GM13976 (cell line): ENCODE data around the gene KDM4B.

Experiments
- DNase-seq: peaks from one replicate; pipeline ENCODE4 v3.0.0; 2012; ENCODE audit warnings: low spot score
- CTCF ChIP-seq: IDR thresholded peaks from 2 replicates; pipeline ENCODE4 v1.5.1; 2012; ENCODE audit warnings: borderline replicate concordance, mild to moderate bottlenecking; ENCODE audit not compliant: insufficient read depth; ENCODE audit errors: extremely low read depth, missing control alignments, control extremely low read depth
- in situ Hi-C: fragments of 300-500 bp; cut with MboI; formaldehyde crosslinking; loops from one replicate; pipeline ENCODE4 v1.12.0; 2022; ENCODE audit warnings: low sequenced_read_pairs, mixed read lengths, inconsistent platforms; ENCODE audit not compliant: unreplicated experiment

The KDM4B gene

DNA sequence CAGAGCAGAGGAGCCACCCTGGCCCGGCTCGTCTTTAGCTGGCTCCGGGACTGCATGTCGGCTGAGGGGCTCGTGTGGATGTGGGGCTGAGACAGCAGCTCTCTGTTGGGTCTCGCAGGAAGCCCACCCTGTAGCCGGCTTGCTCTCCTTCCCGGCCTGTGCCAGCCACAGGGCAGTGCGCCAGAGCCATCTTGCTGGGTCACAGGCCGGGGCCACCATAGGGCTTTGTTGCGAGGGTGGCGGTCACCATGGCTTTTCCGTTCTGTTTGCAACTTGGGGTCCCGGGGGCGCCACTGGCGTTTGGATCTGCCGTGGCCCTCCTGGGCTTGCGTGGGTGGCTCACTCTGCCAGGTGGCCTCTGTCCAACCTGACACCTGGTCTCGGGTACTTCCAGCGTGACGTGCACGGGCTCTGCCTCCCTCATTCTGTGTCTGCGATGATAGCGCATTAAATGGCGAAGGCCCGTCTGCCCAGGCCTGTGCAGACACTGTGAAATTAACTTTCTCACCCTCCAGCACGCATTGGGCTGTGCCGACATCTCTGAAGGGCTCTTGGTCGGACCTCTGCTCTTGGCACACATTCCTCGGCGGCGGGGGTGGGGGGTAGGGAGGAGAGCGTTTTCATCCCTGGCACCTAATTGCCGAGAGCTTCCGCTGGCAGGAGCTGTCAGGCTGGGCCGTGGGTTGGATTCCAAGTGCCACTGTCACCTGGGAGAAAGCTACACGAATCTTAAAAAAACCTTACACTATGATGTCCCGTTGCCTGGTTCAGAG is 95.1 kb downstream of the KDM4B start:
- TF ChIP-seq CTCF, result no peak
- in situ Hi-C loops, result no loop called here
- no peak for DNase-seq

- DNase-seq, result no peak
- in situ Hi-C loops, result no loop called here
- TF ChIP-seq CTCF, result no peak
These were observed 96.0 kb downstream of the KDM4B start for GRCh38 chr19:5064896-5065295.

DNA sequence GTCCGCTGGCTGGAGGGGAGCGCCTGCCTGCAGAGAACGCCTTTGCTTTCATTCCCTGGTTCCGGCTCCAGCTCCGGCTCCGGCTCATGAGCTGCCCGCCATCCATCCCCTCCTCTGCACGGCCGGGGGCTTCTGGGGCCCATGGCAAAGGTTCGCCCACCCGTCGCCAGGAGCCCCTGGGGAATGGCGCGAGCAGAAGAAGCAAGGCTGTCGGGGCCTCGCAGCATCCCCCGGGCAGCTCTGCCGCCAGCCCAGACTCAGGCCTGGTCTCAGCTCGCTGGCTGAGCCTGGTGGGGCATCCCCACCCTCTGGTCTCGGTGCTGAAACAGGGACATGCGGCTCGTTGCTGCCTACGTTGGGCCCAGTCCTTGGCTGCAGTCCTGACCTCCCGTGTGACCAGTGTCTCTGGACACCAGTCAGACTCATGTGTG is 96.8 kb downstream of the KDM4B start:
- DNase-seq, result no peak
- in situ Hi-C loops, result no loop called here
- no peak for TF ChIP-seq CTCF

DNA sequence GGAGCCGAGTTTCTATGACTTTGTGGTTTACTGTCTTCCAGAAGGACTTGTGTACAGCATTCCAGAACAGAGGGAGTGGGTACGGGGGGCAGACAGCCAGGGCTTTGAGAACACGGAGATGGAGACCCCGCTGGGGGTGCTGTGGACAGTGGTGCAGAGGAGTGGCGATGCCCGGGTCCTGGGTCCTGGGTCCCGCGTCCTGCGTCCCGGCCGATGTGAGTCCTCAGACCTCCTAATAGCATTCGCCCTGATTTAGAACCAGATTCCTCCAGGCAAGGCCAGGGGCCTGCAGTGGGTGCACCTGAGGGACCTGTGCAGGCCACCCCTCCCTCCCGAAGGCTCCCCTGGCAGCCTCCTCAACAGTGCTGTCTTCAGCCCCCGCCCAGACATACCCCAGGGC is 97.9 kb downstream of the KDM4B start:
- no peak for TF ChIP-seq CTCF
- no peak for DNase-seq
- in situ Hi-C loops, result no loop called here

- DNase-seq, result no peak
These were observed 98.8 kb downstream of the KDM4B start for GRCh38 chr19:5067678-5068077.

More at GRCh38 chr19:5067678-5068077, 98.8 kb downstream of the KDM4B start:
- TF ChIP-seq CTCF, result no peak
- in situ Hi-C loops, result no loop called here
